EH (cell line): Measurements from ENCODE around the gene CDH23.

Experiments
- DNase-seq: peaks from one replicate; pipeline ENCODE4 v3.0.0-alpha.2; 2015; ENCODE audit warnings: low read depth

Gene CDH23

DNA sequence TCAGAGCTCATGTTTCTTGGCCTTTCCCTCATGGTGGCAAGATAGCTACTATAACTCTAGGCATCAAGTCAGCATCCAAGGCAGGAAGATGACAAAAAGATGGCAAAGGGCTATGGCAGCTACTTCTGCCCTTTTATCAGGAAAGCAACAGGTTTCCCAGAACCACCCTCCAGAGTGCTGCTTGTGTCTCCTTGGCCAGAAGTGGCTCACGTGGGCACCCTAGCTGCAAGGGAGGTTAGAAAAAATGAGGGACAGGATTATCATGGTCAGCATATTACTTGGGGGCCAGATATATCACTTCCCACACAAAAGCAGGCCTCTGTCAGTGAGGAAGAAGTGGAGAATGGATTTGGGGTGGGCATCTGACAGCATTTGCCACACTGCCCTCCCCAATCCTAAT, 347.1 kb downstream of the CDH23 start:
- no peak for DNase-seq

DNA sequence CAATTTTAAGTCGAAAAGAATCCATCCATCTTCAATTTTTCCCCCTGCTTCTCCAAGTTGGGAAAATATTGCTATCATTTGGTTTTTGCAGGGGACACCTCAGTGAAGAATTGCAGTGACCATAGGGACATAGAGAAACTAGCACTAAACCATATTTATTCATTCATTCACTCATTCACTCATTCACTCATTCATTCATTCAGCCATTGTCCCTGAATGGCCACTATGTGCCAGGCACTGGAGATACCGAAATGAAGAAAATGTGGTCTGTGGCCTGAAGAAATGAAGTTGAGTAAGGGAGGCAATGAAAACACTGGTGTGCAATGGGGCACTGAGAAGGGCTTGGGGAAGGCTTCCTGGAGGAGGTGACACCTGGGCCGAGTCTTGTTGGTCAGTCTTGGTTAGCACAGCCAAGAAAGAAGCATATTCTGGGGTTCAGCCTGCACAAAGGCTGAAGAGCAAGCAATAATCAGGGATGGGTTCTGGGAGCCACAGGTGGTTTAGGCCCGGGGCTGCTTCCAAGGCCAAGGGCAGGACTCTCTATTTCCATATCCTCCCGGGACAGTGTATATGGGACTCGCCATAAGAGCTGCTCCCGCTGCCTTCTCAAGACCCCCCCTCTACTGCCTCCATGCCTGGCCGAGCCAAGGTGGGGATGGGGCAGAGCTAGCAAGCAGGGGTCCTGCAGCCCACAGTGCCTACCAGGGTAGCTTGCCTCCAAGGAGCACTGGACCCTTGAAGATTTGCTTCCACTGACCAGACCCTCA, 348.4 kb downstream of the CDH23 start:
- no peak for DNase-seq

DNA sequence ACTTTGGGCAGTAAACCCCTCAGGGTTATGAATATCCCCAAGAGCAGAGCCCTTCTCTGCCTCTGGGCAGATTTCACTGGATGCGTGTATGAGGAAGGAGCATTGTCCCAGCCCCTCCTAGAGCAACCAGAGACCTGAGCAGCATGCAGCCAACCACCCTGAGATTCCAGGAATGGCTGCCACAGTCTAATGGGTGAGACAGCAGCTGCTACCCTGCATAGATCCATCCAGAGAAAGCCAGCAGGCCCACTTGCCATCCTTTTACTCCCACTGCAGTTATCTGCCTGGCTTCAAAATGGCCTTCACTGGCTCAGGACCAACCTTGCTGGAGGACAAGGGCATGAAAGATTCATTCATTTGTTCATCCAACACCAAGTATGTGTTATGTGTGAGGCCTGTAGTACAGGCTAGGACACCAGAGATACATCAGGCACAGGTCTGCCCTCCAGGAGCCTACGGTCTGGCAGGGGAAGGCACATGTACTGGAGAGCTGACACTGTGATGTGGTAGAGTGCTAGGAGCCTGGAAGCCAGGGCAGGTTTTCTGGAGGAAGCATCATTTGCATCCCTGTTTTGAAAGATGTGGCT, 349.0 kb downstream of the CDH23 start:
- DNase-seq: no peak

DNA sequence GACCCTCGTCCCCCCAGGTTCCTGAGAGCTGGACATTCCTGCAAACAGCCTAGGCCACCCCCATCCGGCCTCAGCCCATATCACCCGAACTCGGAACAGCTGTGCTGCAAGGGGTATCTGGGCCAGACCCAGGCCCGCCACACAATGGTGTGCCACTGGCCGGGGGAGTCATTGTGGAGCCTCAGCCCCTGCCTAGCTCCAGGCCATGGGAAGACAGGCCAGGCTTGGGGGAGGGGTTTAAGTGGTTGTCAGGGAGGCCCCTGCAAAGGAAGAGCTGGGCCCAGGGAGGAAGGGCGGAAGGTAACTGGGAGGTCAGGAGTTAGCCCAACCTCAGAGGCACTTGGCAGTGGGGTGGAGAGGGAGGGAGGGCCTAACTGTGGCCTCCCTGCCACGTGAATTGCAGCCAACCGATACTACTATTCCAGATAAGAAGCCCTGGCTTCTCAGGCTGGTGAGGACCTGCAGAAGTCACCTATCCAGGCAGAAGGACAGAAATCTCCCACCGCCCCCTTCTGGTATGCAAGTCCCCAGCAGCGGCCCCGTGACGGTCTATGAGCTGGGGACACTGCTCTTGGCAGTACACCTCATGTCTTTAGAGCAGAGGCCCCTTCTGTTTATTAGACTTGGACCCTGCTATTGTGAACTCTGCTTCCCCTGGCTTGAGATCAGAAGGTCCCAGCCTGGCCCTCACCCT, 349.8 kb downstream of the CDH23 start:
- DNase-seq: no peak

DNA sequence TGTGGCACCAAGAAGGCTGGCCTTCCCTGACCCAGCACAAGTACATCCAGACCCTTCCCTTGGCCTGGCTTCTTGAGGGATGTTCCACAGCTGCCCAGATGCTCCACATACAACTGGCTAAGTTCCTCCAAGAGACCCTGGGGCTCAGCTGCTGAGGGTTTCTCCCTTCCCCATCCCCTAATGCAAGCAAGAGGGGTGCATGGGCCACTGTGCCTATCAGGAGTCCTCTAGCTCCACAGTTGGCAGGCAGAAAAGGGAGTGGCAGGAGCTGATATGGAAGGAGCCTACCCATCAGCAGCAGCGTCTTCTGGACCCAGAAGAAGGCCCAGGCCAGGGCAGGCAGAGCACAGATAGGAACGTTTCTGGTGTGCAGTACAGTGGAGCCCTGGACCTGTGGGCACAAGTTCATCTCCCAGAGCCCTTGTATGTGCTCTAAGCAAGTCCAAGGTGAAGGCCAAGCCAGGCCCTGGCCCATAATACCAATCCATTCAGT, 350.4 kb downstream of the CDH23 start:
- no peak for DNase-seq

DNA sequence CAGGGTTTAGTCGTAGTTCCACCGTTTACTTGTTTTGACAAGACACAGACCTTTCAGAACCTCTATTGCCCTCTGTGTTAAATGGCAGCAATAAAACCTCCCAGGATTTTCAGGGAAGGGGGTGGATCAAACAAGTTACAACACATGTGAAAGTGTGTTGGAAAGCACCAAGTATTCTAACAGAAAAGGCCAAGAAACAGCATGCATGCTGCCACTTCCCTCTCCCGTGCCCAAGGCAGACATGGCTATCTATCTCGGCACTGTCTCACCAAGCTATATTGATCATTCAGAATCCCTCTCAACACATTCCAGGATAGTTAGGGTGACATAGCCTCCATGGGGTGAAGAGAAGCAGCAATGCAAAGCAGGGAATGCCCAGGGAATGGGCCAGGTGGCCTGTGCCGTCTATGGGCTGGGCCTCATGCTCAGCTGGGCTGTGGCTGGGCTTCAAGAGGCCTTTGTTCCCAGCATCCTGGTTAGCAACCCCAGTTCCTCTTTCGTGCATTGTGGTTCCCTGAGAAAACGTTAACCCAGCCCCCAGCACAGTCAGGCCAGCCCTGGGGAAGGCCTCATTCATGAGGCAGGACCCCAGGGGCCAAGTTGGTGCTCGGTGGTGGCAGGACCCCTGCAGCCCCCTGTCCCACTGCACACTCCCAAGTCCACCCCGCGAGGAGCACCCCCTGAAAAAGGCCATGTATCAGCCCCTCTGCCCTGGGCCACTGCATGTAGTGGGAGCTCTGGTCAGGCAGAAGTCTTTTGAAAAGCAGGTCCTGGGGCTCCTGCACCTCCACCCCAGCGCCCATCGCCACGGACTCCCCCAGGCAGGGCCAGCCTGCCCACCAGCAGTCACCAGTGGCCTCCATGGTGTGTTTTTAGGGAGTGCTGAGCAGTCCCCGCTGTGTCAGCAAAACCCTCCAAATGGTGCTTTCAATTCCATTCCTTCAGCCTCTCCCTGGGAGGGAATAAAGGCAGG, 351.1 kb downstream of the CDH23 start:
- no peak for DNase-seq

DNA sequence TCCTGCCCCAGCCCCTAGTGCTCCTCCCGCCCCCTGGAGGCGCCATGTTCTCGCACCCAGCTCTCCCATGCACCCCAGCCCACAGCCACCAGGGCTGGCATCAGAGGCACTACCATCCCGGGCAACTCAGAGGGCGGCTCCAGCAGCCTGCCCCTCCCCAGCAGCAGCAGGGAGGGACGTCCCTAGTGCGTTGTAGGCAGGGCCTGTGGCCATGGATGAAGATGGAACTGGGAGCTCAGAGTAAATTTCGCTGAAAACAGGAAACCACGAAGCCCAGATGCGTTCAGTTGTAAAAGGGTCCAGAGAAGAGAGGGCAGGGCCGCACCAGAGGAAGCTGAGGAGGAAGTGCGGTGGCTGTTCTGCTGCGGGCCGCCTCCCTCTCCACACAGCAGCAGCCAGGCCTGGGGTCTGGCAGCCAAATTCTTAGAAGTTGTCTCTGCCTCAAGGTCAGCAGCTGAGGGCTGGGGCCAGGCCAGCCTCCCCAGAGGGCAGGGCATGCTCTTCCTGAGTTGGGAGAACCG, 352.0 kb downstream of the CDH23 start:
- no peak for DNase-seq

DNA sequence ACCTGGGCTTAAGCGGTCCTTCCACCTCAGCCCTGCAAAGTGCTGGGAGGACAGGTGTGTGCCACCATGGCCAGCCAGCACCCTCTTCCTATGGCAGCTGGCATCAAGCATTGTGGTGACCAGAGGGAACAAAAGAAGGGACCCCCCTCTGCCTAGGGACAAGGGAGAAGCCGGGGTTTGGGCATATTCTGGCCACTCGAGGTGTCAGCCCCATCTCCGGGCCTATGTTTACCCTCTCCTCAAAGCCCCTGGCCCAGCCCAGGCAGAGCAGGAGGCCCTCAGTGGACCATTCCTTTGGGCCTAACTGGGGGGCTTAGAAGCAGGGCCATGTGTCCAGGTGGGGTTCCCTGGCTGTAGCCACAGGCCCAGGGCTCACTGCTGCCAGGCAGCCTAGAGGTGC, 352.7 kb downstream of the CDH23 start:
- DNase-seq: no peak

DNA sequence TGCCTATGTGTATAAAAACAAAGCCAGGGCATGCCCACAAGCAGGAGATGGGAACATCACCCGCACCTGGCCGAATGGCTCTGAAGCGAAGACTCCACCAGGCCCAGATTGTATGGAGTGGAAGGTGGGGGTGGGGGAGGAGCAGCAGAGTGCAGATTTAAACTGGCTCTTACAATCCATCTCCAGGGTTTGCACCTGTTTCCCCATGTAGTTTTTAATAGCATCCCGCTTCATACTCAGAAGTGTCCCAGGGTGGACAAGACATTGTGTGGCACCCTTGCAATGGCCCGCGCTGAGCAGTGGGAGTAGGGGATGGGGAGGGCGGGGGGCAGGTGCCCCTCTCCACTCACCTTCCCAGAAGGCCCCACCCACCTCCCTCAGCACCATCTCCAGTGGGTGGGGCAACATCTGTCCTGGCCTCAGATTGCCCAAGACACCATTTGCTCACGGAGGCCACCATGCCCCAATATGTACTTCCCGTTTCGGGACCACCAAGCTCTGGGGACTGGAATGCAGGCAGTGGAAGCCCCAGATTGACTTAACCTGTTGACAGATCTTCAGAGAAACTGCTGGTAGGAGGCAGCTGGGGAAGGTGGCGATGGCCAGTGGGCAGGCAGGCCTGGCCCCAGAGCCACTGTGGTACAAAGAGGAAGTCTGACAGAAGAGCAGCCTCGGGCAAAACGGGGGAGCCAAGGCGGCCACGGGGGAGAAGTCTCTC, 353.6 kb downstream of the CDH23 start:
- DNase-seq: no peak

DNA sequence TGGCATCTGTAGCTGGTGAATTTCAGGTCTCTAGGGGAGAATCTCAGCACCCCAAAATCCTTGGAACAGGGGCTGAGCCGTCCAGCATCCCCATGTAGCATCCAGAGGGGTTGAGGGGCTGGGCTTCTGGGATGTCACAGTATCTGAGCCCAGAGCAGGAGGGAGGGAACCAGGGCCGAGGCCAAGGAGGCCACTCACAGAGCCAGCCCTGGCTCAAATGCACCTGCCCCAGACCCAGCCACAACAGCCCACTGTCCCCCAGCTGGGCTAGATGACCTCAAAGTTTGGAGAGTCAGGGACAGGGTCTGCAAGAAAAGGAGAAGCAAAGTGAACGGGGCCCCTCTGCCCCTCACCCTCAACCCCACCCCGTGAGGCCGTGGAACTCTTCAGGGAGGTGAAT, 354.3 kb downstream of the CDH23 start:
- DNase-seq: no peak

DNA sequence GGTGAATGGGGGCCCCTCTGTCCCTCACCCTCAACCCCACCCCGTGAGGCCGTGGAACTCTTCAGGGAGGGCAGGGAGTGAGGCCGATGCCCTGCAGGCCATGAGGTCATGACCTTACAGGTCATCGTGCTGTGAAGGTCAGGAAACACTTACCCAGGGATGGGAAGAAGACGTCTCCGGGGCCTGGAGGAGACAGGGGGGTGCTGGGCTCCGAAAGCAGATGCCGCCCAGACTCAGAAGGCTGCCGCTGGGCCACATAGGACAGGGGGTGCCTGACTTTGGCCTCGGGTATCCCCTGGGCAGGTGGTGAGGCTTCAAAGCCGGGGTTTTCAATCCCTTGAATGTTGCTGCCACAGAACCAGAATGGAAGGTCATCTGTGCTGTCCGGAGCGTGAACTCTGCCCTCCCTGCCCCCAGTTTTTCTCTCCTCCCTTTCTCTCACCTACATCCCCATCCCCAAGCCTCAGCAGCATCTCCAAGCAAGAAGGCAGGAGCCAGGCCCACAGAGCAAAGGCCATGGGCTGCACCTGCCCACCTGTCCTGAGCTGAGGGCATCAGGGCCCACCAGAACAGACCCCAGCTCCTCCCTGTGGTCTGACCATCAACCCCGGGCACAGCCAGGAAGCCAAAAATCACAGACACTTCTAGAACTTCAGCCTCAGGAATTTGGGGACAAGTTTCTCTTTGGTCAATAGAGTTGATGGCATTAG, 354.9 kb downstream of the CDH23 start:
- DNase-seq: no peak

DNA sequence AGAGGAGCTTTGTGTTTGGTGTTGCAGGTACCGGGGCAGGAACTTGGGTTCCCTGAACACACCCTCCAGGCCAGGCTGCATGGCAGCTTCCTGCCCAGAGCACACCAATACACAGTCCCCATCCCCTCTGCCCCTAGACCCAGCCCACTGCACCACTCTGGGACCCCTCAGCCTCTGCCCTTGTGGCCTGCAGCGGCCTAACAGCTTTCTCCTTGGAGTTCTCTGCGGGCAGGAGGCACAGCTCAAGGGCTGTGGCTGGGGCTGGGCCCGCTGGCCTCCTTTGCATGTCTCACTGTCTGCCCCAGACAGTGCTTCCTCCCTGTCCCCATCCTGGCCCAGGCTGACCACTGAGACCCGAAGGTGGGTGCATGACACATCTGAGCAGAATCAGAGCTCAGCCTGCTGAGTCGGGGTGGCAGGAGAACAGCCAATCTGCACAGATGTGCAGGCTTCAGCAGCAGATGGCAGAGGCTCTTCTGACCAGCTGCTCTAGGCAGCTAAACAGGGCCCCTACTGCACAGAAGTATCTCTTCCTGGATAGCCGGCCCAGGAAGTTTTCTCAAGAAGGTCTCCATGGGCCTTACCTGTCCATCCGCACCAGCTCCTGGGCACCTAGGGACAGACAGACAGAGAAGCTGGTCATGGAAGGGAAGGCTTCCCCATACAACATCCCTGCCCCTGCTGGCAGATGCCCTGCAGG, 355.8 kb downstream of the CDH23 start:
- no peak for DNase-seq

DNA sequence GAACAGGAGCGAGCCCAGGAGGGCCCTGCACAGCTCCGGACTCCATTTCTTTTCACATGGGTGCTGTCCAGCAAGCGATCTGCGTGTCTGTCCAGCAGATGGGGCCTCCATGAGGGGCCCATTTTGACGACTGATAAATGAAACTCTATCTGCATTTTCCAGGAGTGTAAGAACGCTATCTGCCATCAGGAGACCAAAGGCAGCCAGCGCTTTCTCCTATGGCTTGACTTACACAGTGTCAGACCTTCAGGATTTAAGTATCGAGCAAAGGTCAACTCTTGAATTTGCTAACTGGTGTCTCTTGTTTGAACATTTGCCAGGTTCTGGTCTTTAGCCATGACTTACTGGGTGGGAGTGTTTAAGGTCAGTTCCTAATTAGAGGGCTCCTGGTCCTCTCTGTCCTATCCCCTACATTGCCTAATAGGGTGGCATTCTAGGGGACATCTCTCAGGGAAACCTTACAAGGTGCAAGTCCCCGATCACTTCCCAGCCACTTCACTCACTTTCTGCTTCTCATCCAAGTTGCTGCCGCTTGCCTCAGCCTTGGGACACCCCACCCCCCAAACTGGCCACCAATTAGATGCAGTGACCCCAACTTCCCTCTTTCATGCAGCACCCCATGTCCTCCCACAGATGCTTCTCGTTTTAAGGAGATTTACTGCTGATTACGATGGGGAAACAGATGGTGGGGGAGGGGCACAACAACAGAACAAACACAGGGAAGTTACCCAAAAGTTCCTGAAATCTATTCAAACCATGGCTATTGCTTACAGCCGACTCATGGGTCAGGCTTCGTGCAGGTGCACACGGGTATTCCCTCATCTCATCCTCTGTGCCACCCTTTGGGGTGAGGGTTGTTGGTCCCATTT, 356.6 kb downstream of the CDH23 start:
- DNase-seq: no peak

DNA sequence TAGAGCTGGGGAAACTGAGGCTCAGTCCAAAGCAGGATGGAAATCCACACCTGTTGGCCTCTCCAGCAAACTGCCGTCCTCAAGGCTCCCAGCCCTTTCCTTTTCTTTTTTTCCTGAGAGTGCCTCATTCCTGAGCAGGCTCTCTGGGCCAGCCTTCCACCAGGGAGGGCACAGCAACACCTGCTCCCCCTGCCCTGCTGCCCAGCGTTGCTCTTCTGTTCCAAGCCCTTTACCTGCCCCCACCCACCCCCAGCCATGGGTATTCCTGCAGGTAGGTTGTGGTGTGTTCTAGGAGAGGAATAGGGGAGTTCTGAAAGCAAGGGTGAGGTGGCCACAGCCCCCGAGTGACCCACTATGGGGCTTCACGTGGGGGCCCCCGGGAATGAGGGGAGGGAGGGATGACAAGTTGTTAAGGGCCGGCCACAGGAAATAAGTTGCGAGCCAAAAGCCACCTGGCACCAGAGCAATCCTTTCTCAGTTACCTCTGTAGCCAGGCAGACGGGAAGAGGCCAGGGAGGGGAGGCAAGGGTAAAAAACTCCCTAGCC, 357.3 kb downstream of the CDH23 start:
- no peak for DNase-seq

DNA sequence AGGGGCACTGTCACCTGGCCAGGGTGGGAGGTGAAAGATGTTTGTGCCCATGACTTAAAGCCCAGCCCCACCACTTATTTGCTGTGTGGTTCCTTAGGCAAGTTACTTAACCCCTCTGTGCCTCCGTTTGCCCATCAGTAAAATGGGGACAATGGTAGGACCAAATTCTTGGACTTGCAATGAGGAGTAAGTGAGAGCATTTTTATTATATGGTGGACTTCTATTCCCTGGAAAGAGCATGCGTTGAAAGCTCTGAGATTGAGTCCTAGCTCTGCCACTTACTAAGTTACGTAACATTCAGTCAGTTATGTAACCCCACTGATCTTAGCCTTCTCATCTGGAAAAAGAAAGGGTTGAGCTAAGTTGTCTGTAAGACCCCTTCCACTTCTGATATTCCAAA, 357.8 kb downstream of the CDH23 start:
- no peak for DNase-seq

DNA sequence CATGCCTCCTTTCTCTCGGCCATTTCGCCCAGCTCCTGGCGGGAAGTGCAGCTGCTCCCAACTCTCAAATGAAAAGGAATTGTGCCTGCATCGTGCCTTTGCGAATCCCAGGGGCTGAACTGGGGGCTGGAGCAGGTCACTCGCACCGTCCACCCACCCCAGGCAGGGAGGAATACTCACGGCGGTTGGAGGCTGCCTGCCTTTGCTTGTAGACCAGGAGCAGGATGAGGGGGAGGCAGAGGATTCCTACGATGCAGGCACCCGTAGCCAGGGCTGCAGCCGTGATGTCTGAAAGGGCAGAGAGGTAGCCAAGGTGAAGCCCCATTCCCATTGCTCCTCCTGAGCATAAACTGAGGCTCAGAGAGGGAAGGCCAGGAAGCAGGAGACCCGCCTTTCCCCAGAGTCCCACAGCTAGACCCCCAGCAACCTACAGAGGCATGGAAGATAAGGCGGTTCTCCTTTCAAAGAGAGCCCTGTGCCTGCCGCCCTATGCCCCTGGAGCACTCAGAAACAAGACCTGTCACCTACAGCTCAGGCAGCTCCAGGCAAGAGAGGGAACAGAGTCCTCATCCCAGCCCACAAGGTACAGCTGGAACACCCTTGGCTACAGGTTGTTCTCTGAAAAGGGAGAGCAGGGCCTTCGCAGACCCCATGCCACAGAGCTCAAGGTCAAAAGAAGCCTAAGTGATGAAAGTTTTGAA, 358.6 kb downstream of the CDH23 start:
- DNase-seq: no peak

DNA sequence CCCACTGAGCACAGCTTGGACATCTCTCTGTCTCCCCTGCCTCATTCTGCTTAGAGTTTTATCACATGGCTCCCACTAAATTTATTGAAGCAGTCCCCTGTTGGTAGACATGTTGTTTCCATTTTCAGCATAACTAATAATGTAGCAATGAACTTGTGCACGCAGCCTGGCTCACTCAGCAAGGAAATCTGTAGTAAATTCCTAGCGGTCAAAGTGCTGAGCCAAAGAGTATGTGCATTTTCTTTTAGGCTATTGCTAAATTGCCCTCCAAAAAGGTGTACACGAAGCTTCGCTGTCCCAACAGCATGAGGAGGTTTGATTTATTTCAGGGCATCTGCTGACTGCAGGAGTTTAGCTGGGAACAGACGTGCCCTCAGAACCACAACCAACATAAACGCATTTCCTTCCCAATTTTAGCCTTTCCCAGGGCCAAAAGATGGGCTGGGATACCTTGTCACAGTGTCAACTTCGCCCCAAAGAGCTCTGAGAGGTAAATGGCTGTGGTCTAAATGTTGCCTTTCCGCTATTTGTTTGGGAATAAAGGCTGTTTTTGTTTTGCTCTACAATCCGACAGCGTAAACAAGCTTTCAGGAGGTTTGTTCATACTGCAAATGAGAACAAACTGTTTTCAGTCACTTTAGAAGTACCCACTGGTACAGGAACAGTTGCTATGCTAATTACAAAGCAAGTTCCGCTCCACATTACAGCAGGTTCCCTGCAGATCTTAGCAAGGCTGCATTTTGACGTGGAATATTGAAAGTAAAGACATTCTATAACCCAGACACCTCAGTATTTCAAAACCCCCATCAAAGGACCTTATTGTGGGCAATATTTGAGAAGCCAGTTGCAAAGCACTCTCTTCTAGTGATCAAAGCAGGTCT, 359.8 kb downstream of the CDH23 start:
- DNase-seq: peak; percentile 52
